Right atrium auricular region (tissue), 2 donors: ENCODE results near the gene TCAP. TPM values are rescaled to one million over a fixed set of nuclear protein-coding genes. Genes with fewer than 3 reads are reported as not detected.
A peak's percentile ranks its signal among the peaks of the same experiment; 100 is the strongest.

Experiments
- DNase-seq: peaks from one replicate; pipeline ENCODE4 v3.0.0-alpha.2; 2019; ENCODE audit warnings: low spot score
- H3K27ac ChIP-seq, 2 donors: fragments of 200-600 bp; sonication (generic); 1 replicate in 1 of 2; 2 replicates in 1 of 2; pipeline ENCODE4 v1.5.1; 2016 to 2019
- H3K27me3 ChIP-seq, 2 donors: fragments of 200-600 bp; sonication (generic); one replicate each; pipeline versions ENCODE4 v1.5.1 to v1.6.0; 2017 to 2019
- H3K36me3 ChIP-seq: fragments of 200-600 bp; sonication (generic); one replicate; pipeline ENCODE4 v1.5.1; 2016
- H3K4me1 ChIP-seq, 2 donors: fragments of 200-600 bp; sonication (generic); one replicate each; pipeline versions ENCODE4 v1.5.1 to v1.6.0; 2017 to 2019
- H3K4me3 ChIP-seq, 2 donors: fragments of 200-600 bp; sonication (generic); 1 replicate in 1 of 2; 2 replicates in 1 of 2; pipeline ENCODE4 v1.5.1; 2017 to 2019; ENCODE audit warnings: mild to moderate bottlenecking in 1 of 2, moderate library complexity in 1 of 2
- H3K9me3 ChIP-seq, 2 donors: fragments of 200-600 bp; sonication (generic); one replicate each; pipeline ENCODE4 v1.5.1; 2019
- CTCF ChIP-seq, 2 donors: fragments of 200-600 bp; sonication (generic); IDR thresholded peaks; one replicate each; pipeline ENCODE4 v1.5.1; 2019; ENCODE audit warnings: antibody characterized with exemption in 2 of 2
- total RNA-seq, 2 donors: library from RNA; depleted of rRNA; stranded (reverse); fragments of >200 nt; gene quantifications; one replicate each; pipeline ENCODE4 v1.1.0, GENCODE V29; 2016

The TCAP gene
- total RNA-seq, 2 donors from 2014 or later, result 3,380 to 5,284 TPM

GRCh38 chr17:39655105-39655504, 10.0 kb upstream of the TCAP start:
- DNase-seq, result no peak
- no peak overlapping the region for H3K4me3 ChIP-seq
- no peak overlapping the region for H3K27ac ChIP-seq
- TF ChIP-seq CTCF (IDR thresholded peaks at IDR 0.05), result no peak
- H3K9me3 ChIP-seq, result no peaks in the 10 kb centered on the region
- H3K27me3 ChIP-seq, result no peaks in the 10 kb centered on the region
- H3K4me1 ChIP-seq, result peaks cover 0 to 57% of the 10 kb centered on the region in 2 donors
- H3K36me3 ChIP-seq, result peaks cover 8% of the 10 kb centered on the region

- DNase-seq, result no peak
- Histone ChIP-seq H3K27me3 (no peaks in the 10 kb centered on the region), H3K36me3 (peaks cover 25% of the 10 kb centered on the region), H3K9me3 (no peaks in the 10 kb centered on the region), H3K4me3 (no peak overlapping the region), H3K4me1 (peaks cover 0 to 71% of the 10 kb centered on the region in 2 donors), H3K27ac (peak overlapping the region; percentile 89 to 96)
- TF ChIP-seq CTCF (IDR thresholded peaks at IDR 0.05), result no peak
Observed at GRCh38 chr17:39658346-39658745, 6.8 kb upstream of the TCAP start.

GRCh38 chr17:39658760-39659159, 6.4 kb upstream of the TCAP start:
- Histone ChIP-seq H3K4me1 (peaks cover 0 to 71% of the 10 kb centered on the region in 2 donors), H3K27ac (peak overlapping the region; percentile 89 to 96), H3K4me3 (no peak overlapping the region), H3K27me3 (no peaks in the 10 kb centered on the region), H3K9me3 (no peaks in the 10 kb centered on the region), H3K36me3 (peaks cover 25% of the 10 kb centered on the region)
- DNase-seq, result no peak
- no peak for TF ChIP-seq CTCF (IDR thresholded peaks at IDR 0.05)

- H3K27ac ChIP-seq, result peak overlapping the region; percentile 89 to 96
- no peaks in the 10 kb centered on the region for H3K27me3 ChIP-seq
- no peaks in the 10 kb centered on the region for H3K9me3 ChIP-seq
- peaks cover 25% of the 10 kb centered on the region for H3K36me3 ChIP-seq
- H3K4me1 ChIP-seq, result peaks cover 0 to 71% of the 10 kb centered on the region in 2 donors
- no peak for DNase-seq
- no peak for TF ChIP-seq CTCF (IDR thresholded peaks at IDR 0.05)
- H3K4me3 ChIP-seq, result no peak overlapping the region
Observed at GRCh38 chr17:39659279-39660010, 5.7 kb upstream of the TCAP start.

GRCh38 chr17:39660011-39660360, 5.2 kb upstream of the TCAP start:
- peaks cover 25% of the 10 kb centered on the region for H3K36me3 ChIP-seq
- no peak for DNase-seq
- H3K27me3 ChIP-seq, result no peaks in the 10 kb centered on the region
- H3K27ac ChIP-seq, result peak overlapping the region; percentile 89 to 96
- TF ChIP-seq CTCF (IDR thresholded peaks at IDR 0.05), result no peak
- peak overlapping the region in 1 of 2 donors; percentile 17 for H3K4me3 ChIP-seq
- no peaks in the 10 kb centered on the region for H3K9me3 ChIP-seq
- peaks cover 0 to 73% of the 10 kb centered on the region in 2 donors for H3K4me1 ChIP-seq
